Measurements from ENCODE around the gene KBTBD4. TPM values are rescaled to one million over a fixed set of nuclear protein-coding genes. Genes with fewer than 3 reads are reported as not detected.
"Not testable (repeated sequence)": the region's sequence is repeated elsewhere in the genome, so short reads cannot be mapped to it uniquely, and the experiment has no call there.

The KBTBD4 gene
- total RNA-seq, 1 donor: 43.7 TPM

DNA sequence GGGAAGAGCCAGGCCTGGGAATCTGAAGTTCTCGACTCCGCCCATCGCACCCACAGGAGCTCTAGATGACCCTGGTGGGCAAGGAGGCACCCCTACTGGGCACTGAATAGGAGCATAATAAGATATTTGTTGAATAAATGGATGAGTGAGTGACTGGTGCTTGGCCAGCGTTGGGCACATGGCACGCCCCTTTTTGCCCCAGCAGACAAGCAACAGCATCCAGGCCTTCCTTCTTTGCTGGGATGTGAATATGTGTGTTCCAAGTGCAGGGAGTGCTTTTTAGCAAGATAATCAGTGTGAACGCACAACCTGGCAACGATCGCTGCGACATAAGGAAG is 25.4 kb downstream of the KBTBD4 start:
- H3K27me3 ChIP-seq (ENCODE audit: insufficient read depth, low read length): no peaks in the 10 kb centered on the region
- peak overlapping the region; percentile 94 for H3K4me3 ChIP-seq (ENCODE audit: low read length)
- H3K9me3 ChIP-seq (ENCODE audit: low read depth, low read length): no peaks in the 10 kb centered on the region
- peaks cover 45% of the 10 kb centered on the region for H3K4me1 ChIP-seq (ENCODE audit: insufficient read depth, low read length)

DNA sequence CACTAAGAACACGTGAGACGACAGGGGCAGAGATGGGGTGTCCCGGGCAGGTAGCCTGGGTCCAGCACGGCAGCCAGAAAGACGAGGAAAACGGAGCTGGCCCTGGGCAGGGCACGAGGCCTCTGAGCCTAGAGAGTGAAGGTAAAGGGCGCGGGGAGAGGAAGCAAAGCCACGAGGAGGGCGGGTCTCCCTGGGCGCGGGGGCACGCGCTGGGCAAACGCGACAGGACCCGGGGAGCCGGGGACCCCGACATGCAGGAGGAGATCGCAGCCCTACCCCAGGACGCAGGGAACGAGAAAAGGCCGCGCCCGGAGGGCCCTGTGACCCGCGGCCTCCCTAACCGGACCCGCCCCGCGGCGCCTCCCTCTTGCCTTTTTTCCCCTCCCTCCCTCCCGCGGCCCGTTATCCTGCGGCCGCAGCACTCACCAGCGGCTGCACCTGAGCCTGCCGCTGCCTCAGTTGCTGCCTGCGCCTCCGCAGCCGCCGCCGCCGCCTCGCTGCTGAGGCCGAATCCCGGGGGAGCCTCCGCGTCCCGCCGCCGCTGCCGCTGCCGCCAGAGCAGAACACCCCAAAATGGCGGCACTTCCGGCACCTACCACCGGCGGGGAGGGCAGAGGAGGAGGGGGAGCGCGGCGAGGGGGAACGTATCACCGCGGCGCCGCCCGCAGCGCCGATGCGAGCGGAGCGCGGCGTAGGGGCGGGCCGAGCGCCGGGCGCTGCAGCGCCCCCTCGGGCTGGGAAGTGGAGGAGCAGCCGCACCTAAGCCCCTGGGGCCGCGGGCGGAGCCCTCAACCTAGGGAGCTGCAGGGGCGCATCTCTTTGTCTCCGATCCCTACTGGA is 26.0 kb downstream of the KBTBD4 start, which contains the start of gene CELF1:
CELF1 (minus strand) TSS at position 567 of the 840 bp plus-strand sequence. CDS start 53,609 bp downstream, outside the sequence.
- Histone ChIP-seq H3K4me3 (ENCODE audit: low read length) (peak within 1 kb of the TSS; percentile 94), H3K4me1 (ENCODE audit: insufficient read depth, low read length) (peaks cover 51% of the 10 kb centered on the region), H3K27me3 (ENCODE audit: insufficient read depth, low read length) (no peaks in the 10 kb centered on the region)

DNA sequence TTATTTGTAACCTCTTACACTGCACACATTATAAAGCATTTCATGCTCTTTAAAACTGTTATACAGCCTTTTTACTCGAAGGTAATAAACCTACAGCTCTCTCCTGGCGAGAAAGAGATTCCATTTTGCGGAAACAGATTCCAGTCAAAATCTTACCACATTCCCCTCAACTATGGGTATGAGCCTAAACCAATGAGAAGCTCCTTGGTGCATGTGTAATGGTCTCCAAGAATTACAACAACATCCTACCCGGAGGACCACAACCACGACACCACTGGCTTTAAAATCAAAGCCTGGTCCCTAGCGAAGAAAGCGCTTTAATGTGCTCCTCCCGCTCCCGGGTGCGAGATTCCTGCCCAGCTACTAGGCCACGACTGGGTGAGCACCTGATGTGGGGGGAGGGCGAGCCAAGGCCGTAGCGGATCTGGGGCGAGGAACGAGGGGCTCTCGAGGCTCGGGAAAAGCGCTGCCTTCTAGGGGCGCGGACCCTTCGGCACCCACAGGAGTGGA is 26.7 kb downstream of the KBTBD4 start:
- H3K9me3 ChIP-seq (ENCODE audit: low read depth, low read length): no peaks in the 10 kb centered on the region
- peak overlapping the region; percentile 94 for H3K4me3 ChIP-seq (ENCODE audit: low read length)
- H3K4me1 ChIP-seq (ENCODE audit: insufficient read depth, low read length): peaks cover 58% of the 10 kb centered on the region
- H3K27me3 ChIP-seq (ENCODE audit: insufficient read depth, low read length): no peaks in the 10 kb centered on the region

More for the DNA sequence above, 26.0 kb downstream of the KBTBD4 start, which contains the start of gene CELF1:
- H3K9me3 ChIP-seq (ENCODE audit: low read depth, low read length): no peaks in the 10 kb centered on the region

DNA sequence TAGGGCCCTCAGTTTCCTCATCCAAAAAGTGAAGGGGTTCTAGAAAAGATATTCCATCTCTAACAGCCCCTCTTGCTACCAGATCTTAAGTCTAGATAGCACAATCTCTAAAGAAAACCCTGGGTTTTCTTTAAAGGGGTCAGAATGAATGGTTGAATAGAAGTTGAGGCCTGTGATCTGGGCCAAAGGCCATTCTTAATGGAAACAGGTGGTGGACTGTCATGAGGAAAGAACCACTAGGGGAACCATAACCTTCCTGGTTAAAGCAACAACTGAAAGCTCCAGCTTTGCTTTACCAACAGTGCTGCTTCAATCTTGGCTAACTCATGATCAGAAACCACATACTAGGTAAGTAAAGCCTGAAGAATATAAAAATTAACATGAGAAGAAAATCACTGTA is 27.7 kb downstream of the KBTBD4 start:
- H3K4me3 ChIP-seq (ENCODE audit: low read length): peak overlapping the region; percentile 9
- no peaks in the 10 kb centered on the region for H3K9me3 ChIP-seq (ENCODE audit: low read depth, low read length)
- peaks cover 64% of the 10 kb centered on the region for H3K4me1 ChIP-seq (ENCODE audit: insufficient read depth, low read length)
- H3K27me3 ChIP-seq (ENCODE audit: insufficient read depth, low read length): no peaks in the 10 kb centered on the region

DNA sequence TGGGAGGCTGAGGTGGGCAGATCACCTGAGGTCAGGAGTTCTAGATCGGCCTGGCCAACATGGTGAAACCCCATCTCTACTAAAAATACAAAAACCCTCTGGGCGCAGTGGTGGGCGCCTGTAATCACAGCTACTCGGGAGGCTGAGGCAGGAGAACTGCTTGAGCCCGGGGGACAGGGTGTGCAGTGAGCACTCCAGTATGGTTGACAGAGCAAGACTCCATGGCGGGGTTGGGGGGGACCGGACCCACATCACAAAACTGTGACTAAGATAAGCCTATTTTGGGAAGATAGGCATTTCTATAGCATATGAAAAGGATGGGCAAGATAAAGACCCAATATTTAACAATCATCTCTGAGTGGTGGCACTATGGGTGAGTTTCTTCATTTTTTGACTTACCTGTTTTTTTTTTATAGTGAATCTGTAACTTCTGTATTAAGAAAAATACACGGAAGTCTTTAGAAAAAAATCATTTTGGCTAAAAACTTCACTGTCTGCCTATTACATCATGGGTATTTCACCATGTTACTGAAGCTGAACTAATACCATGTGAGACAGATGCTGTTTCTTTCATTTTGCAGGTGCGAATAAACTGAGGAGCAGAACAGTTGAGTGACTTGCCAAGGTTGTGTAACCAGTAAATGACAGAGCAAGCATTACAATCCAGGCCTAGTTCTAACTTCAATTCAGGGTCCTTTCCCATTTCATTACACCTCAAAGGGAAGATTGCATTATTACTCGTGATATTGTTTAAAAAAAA is 28.3 kb downstream of the KBTBD4 start:
- peak overlapping the region; percentile 9 for H3K4me3 ChIP-seq (ENCODE audit: low read length)
- H3K27me3 ChIP-seq (ENCODE audit: insufficient read depth, low read length): no peaks in the 10 kb centered on the region
- H3K9me3 ChIP-seq (ENCODE audit: low read depth, low read length): no peaks in the 10 kb centered on the region
- peaks cover 64% of the 10 kb centered on the region for H3K4me1 ChIP-seq (ENCODE audit: insufficient read depth, low read length)

DNA sequence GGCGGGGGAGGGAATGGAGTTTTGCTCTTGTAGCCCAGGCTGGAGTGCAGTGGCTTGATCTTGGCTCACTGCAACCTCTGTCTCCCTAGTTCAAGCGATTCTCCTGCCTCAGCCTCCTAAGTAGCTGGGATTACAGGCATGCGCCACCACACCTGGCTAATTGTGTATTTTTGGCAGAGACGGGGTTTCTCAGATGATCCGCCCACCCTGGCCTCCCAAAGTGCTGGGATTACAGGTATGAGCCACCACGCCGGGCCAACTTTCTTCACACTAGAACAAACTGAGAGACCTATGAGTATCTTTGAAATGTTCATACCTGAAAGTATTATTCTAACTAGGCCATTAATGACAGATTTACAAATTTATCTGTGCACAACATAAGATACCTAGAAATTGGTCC is 32.5 kb downstream of the KBTBD4 start:
- not testable (repeated sequence) for H3K4me3 ChIP-seq (ENCODE audit: low read length); H3K9me3 ChIP-seq (ENCODE audit: low read depth, low read length); H3K27me3 ChIP-seq (ENCODE audit: insufficient read depth, low read length)
- peaks cover 74% of the 10 kb centered on the region for H3K4me1 ChIP-seq (ENCODE audit: insufficient read depth, low read length)

DNA sequence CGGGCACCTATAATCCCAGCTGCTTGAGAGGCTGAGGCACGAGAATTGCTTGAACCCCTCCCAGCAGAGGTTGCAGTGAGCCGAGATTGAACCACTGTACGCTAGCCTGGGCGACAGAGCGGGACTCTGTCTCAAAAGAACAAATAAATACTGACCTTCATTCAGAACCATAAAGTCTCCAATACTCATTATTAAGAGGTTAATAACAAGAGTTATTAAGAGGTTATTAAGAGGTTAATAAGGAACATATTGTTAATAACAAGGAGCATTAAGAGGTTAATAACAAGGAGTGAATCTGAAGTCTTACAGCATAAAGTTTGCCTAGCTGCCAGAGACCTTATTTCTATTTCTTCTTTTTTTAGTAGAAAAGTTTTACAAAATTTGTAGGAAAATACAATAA is 33.5 kb downstream of the KBTBD4 start:
- Histone ChIP-seq H3K4me3 (ENCODE audit: low read length) (no peak overlapping the region), H3K27me3 (ENCODE audit: insufficient read depth, low read length) (no peaks in the 10 kb centered on the region), H3K9me3 (ENCODE audit: low read depth, low read length) (no peaks in the 10 kb centered on the region), H3K4me1 (ENCODE audit: insufficient read depth, low read length) (peaks cover 71% of the 10 kb centered on the region)

DNA sequence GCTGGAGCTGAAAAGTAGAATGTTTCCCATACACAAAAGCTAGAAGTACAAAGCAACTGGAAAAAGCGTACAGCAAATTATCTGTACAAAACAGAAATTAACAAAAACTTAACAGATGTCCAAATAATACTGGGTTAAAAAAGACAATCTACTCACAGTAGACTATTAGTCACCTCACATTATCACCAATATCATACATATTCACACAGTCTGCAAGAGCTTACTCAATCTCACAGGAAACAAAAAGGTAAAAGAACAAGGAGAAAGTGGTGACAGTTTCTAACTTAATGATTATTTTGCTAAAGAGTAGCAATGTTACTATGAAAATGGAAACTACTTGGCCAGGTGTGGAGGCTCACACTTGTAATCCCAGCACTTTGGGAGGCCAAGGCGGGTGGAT is 37.7 kb downstream of the KBTBD4 start:
- Histone ChIP-seq H3K4me1 (ENCODE audit: insufficient read depth, low read length) (peaks cover 57% of the 10 kb centered on the region), H3K4me3 (ENCODE audit: low read length) (no peak overlapping the region), H3K9me3 (ENCODE audit: low read depth, low read length) (no peaks in the 10 kb centered on the region), H3K27me3 (ENCODE audit: insufficient read depth, low read length) (no peaks in the 10 kb centered on the region)

DNA sequence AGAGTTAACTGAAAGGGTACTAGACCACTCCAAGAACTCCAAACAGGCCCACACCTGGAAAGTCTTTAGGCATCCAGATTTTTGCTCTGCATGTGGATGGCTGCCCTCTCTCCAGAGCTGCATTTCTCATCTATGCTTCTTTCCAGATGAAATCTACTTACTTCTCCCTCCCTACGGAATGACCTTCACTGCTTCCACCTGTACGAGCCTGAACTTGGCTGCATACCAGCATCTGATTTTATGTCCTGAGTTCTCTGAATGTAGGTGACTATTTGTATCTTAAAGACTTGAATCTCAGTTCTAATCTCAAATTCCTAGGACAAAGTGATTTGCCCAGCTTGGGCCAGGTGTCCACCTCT is 39.1 kb downstream of the KBTBD4 start:
- Histone ChIP-seq H3K27me3 (ENCODE audit: insufficient read depth, low read length) (no peaks in the 10 kb centered on the region), H3K9me3 (ENCODE audit: low read depth, low read length) (no peaks in the 10 kb centered on the region), H3K4me1 (ENCODE audit: insufficient read depth, low read length) (peaks cover 56% of the 10 kb centered on the region), H3K4me3 (ENCODE audit: low read length) (no peak overlapping the region)

DNA sequence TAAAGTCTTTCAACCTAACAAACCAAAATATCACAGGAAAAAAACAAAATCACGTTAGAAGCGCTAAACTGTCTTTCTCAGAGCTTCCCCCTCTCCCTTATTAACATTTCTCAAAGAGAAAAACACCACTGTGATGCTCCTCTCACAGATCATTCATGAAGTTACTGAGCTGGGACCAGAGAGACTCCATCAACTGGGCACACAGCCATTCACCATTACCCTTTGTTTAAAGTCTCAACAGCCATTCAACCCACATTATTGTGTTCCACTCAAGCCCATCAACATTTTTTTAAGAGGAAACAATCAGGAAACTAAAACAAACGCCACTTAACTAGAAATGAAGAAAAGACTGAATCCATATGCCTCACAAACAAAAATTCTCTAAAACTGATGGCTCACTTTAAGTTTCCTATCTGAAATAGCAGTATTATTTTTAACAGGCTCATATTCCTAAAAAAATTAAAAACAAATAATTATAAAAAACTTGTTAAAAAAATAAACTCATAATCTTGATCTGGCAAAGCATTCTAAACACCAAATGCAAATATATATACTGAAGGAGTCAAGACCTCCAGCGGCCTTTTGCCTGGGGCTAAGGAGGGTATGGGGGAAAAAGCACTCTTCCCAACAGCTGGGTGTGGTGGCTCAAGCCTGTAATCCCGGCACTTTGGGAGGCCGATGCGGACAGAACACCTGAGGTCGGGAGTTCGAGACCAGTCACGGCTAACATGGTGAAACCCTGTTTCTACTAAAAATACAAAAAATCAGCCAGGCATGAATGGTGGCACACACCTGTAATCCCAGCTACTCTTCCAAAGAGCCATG is 39.8 kb downstream of the KBTBD4 start:
- Histone ChIP-seq H3K9me3 (ENCODE audit: low read depth, low read length) (no peaks in the 10 kb centered on the region), H3K4me1 (ENCODE audit: insufficient read depth, low read length) (peaks cover 60% of the 10 kb centered on the region), H3K4me3 (ENCODE audit: low read length) (no peak overlapping the region), H3K27me3 (ENCODE audit: insufficient read depth, low read length) (no peaks in the 10 kb centered on the region)

DNA sequence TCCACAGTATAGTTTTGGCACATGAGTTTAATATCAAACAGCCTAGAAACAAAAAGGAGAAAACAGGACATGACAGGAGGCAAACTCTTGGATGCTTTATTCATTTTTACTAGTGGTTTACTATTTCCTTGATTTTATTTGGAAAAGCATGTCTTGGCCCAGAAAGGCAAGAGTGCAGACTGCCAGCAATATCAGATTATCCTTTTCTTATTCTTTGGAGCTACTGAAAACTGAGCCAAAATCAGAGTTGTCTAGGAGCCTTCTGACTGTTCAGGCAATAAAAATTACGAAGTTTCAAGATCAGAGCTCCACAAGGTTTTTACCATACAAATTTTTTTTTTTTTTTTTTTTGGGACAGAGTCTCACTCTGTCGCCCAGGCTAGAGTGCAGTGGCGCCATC is 41.9 kb downstream of the KBTBD4 start:
- no peaks in the 10 kb centered on the region for H3K9me3 ChIP-seq (ENCODE audit: low read depth, low read length)
- no peak overlapping the region for H3K4me3 ChIP-seq (ENCODE audit: low read length)
- no peaks in the 10 kb centered on the region for H3K27me3 ChIP-seq (ENCODE audit: insufficient read depth, low read length)
- peaks cover 61% of the 10 kb centered on the region for H3K4me1 ChIP-seq (ENCODE audit: insufficient read depth, low read length)

DNA sequence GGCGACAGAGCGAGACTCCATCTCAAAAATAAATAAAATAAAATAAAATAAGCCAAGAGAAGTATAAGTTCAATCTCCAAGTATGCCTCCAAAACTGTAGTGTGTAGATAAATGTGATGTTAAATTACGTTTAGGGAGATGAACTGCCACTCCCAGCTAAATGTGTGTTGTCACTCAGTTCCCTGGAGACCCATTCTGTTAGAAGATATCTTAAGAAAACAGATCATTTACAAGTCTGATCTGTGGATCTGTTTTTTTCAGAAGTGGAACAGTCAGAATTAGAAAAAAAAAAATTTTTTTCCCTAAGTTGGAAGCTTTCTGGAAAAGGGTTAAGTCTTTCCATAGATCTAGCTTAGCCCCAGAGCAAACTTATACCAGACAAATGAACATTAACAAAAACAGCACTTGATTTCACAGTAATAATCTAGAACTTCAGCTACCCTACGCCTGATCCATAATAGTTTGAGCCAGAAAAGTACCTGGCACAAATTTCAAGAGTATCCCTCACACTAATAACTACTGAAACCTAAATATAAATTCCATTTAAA is 44.0 kb downstream of the KBTBD4 start:
- Histone ChIP-seq H3K4me3 (ENCODE audit: low read length) (no peak overlapping the region), H3K4me1 (ENCODE audit: insufficient read depth, low read length) (peaks cover 50% of the 10 kb centered on the region), H3K27me3 (ENCODE audit: insufficient read depth, low read length) (no peaks in the 10 kb centered on the region), H3K9me3 (ENCODE audit: low read depth, low read length) (no peaks in the 10 kb centered on the region)

DNA sequence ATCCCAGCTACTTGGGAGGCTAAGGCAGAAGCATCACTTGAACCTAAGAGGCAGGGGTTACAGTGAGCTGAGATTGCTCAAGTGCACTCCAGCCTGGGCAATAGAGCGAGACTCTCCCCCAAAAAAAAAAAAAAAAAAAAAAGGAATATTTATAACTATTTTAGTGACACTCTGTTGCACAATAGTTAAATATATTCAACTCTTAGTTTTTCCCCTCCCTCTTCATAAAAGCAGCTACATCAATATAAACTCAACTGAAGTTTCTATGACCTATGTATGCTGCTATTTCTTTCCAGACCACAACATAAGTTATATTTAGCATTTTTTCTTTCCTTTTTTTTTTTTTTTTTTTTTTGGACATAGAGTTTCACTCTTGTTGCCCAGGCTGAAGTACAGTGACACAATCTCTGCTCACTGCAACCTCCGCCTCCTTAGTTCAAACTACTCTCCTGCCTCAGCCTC is 45.0 kb downstream of the KBTBD4 start:
- Histone ChIP-seq H3K4me1 (ENCODE audit: insufficient read depth, low read length) (peaks cover 41% of the 10 kb centered on the region), H3K4me3 (ENCODE audit: low read length) (no peak overlapping the region), H3K27me3 (ENCODE audit: insufficient read depth, low read length) (no peaks in the 10 kb centered on the region), H3K9me3 (ENCODE audit: low read depth, low read length) (no peaks in the 10 kb centered on the region)

DNA sequence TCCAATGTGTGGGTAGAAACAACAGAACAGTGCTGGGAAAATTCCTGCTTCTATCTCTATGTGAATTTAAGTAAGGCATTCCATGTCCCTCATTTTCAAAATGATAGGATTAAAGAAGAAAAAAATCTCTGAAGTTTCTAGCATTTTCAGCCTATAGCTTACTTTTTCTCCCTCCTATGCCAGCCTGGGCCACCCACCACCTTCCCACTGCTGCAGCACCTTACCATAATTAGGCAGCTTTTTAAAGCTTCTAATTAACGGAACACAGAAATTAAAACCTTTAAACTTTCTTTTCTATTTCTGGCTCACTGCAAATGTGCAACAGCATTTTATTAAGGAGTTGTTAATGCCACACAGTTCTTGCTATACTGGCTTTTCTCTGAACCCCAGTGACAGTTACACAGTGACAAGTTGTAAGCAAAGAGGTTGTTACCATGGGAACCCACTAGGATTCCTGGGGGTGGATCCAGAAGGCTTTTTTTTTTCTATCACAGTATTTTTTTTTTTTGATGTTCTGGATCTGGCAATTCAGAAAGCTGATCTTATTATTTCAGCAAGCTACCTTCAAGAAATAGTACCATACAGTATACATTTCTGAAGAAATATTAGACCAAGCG is 46.1 kb downstream of the KBTBD4 start:
- Histone ChIP-seq H3K27me3 (ENCODE audit: insufficient read depth, low read length) (no peaks in the 10 kb centered on the region), H3K9me3 (ENCODE audit: low read depth, low read length) (no peaks in the 10 kb centered on the region), H3K4me1 (ENCODE audit: insufficient read depth, low read length) (peaks cover 40% of the 10 kb centered on the region), H3K4me3 (ENCODE audit: low read length) (no peak overlapping the region)

Measured in mononuclear cell (primary cell).